ENCODE results near the gene CEP131.

DNA sequence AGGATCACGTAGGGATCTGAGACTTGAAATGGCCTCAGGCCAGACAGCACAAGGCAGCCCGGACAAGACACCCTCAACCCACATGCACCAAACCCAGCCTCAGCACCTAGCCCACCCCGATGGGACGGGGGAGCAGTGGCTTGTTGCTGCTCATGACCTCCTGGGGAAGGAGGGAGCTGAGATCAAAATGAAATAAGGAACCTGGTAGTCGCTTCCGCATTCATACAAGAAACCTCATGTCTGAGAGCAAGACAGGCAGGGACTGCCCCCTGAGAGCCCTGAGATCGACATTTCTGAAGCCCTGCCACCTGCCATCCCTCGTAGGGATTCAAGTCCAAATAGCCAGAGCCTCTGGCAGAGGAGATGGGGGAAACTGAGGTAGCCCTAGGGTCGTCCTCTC lies 5.7 kb upstream of the CEP131 start:
- TF ChIP-seq, protein P1, sequence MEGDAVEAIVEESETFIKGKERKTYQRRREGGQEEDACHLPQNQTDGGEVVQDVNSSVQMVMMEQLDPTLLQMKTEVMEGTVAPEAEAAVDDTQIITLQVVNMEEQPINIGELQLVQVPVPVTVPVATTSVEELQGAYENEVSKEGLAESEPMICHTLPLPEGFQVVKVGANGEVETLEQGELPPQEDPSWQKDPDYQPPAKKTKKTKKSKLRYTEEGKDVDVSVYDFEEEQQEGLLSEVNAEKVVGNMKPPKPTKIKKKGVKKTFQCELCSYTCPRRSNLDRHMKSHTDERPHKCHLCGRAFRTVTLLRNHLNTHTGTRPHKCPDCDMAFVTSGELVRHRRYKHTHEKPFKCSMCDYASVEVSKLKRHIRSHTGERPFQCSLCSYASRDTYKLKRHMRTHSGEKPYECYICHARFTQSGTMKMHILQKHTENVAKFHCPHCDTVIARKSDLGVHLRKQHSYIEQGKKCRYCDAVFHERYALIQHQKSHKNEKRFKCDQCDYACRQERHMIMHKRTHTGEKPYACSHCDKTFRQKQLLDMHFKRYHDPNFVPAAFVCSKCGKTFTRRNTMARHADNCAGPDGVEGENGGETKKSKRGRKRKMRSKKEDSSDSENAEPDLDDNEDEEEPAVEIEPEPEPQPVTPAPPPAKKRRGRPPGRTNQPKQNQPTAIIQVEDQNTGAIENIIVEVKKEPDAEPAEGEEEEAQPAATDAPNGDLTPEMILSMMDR (IDR thresholded peaks at IDR 0.05): no peak
- TF ChIP-seq POLR2A (IDR thresholded peaks at IDR 0.05): no peak
